DMS53 treated with DMSO at 0.1 percent for 48 hours (cell line): ENCODE data around the gene MED9.

Source experiments
- DNase-seq: peaks from one replicate; lab custom pipeline; 2025; ENCODE audit not compliant: unreplicated experiment; lab: John Stamatoyannopoulos, UW

MED9 gene

DNA sequence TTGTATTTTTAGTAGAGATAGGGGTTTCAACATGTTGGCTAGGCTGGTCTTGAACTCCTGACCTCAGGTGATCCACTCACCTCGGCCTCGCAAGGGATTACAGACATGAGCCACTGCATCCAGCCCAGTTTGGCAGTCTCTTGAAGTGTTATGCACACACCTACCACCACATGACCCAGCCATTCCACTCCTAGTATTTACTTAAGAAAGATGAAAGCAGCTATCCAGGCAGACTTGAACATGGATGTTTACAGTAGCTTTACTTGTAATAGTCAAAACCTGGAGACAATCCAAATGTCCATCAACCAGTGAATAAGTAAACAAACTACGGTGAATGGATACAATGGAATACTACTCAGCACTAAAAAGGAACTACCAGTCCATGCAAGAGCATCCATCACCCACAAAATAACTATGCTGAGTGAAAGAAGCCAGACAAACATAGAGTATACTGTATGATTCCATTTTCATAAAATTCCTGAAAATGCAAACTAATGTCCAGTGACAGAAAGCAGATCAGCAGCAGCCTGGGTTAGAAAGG lies 57.2 kb downstream of the MED9 start:
- DNase-seq, result peak; percentile 94

GRCh38 chr17:17535957-17536356 lies 59.2 kb downstream of the MED9 start:
- peak; percentile 5 for DNase-seq

DNA sequence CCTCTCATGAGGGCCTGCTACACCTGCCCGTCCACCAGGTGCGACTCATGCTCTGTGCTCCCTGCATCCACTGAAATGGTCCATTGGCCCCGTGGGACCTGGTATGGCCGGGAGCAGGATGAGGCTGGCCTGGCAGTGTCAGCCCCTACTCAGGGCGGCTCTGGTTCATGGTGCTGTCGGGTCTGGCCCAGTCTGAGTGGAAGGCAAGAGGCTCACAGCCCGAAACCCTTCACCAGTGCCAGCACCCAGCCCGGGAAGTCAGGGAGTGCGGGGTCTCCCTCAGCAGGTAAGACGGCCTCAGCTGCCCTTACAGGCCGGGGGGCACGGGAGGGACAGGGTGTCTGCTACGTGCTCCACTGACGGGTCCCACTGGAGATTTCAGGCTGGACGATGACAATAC lies 59.9 kb downstream of the MED9 start:
- DNase-seq, result peak; percentile 8

- DNase-seq, result peak; percentile 12
These were observed 60.7 kb downstream of the MED9 start for GRCh38 chr17:17537311-17538099.

GRCh38 chr17:17538417-17539391 lies 61.9 kb downstream of the MED9 start:
- peak; percentile 94 for DNase-seq

GRCh38 chr17:17539591-17539990 lies 62.8 kb downstream of the MED9 start:
- no peak for DNase-seq

DNA sequence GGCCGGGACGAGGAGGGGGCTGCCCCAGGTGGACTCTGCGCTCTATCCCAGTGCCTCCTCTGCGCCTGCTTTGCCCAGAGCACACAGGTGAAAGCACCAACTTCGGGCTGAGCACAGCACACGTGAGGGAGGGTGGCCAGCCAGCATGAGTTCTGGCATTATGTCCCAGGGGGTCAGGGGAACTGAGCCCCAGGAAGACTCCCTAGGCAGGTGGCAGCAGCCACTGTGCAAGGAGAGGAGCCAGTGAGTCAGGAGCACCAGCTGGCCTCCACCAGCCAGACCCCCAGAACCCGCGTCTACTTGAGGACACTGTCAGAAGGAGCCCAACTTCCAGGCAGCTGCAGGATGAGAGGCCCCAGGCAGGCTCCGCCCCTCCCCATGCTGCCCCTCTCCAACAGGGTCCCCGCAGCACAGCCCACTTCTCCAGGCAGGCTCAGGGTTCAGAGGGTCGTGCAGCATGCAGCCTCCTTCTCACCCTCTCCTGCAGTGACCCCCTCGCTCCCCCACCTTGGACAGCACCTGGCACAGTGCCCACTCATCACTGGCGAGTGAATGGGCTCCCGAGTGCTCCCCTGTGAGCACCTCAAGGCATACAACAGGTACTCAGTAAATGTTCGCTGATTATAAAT lies 63.6 kb downstream of the MED9 start:
- DNase-seq, result no peak

- DNase-seq, result no peak
These were observed 64.3 kb downstream of the MED9 start for GRCh38 chr17:17540935-17541639.

- no peak for DNase-seq
These were observed 64.8 kb downstream of the MED9 start for GRCh38 chr17:17541640-17542001.
